Left colon (tissue), 2 donors: ENCODE results near the gene ASCC2. TPM values are rescaled to one million over a fixed set of nuclear protein-coding genes. Genes with fewer than 3 reads are reported as not detected.

ENCODE experiments used
- ATAC-seq: fragments of 200-7000 bp; cut with Tn5 transposase; one replicate; pipeline ENCODE4 v1.9.1; 2020; ENCODE audit warnings: mild to moderate bottlenecking, moderate library complexity
- DNase-seq, 2 donors: peaks; one replicate each; pipeline ENCODE4 v3.0.0-alpha.2; 2020
- intact Hi-C, 2 donors: fragments of 100-400 bp; cut with DNase I in 1 of 2; cut with micrococcal nuclease in 1 of 2; formaldehyde crosslinking; loops; one replicate each; pipeline versions ENCODE4 v1.11.2 to v1.14.0; 2022; cut with DNase I, micrococcal nuclease
- total RNA-seq, 2 donors: library from RNA; stranded (reverse); fragmentation: NEBNext Ultra II Directional; extraction: Animal tissue kit (Norgen Biotek cat#: 25700); gene quantifications; one replicate each; pipeline ENCODE4 v1.2.1, GENCODE V29; 2021
- donor health status: DM: no; HTN: no; CAD: no.
- donor health status: DM: yes; HTN: yes; CAD: no.

The ASCC2 gene
- total RNA-seq, 2 donors from 2014 or later: 63.0 to 71.3 TPM

- no peak for ATAC-seq
- intact Hi-C loops: no loop called here
- DNase-seq: no peak
Observed at GRCh38 chr22:29801153-29801552, 36.9 kb downstream of the ASCC2 start.

GRCh38 chr22:29799217-29799680 lies 38.8 kb downstream of the ASCC2 start:
- ATAC-seq (peak; percentile 66), DNase-seq (peak; percentile 57 to 79)
- intact Hi-C loops: no loop called here

- intact Hi-C loops: no loop called here
- no peak for ATAC-seq
- DNase-seq: no peak
Observed at GRCh38 chr22:29798801-29799200, 39.3 kb downstream of the ASCC2 start.

DNA sequence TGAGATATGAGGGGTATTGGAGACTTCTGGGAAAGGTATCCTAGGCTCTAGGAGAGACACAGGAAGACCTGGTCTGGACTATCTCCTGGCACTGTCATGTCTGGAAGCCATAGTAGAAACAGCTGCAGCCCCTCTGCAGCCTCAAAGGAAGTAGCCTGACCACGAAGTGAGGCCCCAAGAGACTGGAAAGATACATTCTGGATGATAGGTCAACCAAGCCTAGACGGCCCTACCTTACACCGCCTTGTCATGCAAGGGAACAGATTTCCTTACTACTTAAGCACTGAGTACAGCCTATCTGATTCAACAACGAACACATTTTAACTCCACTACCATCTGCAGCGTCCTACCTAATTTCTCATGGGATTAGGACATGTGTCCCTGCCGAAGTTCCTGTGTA lies 39.8 kb downstream of the ASCC2 start:
- intact Hi-C loops: no loop called here
- ATAC-seq (no peak), DNase-seq (no peak)

DNA sequence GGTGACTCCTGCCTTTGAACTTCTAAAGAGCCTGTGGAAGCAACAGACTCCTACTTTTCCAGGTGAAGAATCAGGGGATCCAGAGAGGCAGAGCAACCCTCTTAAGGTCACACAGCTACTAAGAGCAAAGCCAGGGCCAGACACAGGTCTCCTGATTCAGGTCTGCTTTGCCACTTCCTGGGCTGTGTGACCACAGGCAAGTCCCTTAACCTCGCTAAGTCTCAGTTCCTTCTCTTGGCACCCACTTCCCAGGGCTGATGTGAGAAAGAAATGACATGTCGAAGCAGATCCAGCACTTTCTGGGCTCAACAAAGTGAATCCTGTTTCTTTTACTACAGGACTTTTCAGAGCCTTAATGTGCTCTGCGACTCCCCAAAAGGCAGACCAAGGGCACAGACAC lies 40.7 kb downstream of the ASCC2 start:
- intact Hi-C loops: no loop called here
- DNase-seq (no peak), ATAC-seq (no peak)

DNA sequence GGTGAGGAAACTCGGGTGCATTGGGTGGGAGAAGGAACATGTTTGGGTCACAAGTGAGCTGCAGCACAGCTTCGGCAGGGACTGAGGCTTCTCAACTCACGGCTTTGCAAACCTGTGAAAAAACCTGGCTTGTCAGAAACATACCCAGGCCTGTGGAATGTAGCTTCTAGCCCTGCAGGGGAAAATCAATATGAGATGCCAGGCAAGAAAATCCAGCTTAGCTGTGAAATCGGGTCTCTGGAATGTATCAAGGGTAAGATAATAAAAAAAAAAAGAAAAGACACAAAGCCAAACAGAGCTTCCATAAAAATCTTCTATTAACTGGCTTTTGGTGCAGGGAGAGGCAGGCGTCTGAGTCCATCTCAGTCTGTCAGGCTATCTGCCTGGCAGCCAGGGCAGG lies 42.4 kb downstream of the ASCC2 start:
- DNase-seq (no peak), ATAC-seq (no peak)
- intact Hi-C loops: no loop called here

- intact Hi-C loops: no loop called here
- ATAC-seq (no peak), DNase-seq (no peak)
Observed at GRCh38 chr22:29793396-29793795, 44.7 kb downstream of the ASCC2 start.

DNA sequence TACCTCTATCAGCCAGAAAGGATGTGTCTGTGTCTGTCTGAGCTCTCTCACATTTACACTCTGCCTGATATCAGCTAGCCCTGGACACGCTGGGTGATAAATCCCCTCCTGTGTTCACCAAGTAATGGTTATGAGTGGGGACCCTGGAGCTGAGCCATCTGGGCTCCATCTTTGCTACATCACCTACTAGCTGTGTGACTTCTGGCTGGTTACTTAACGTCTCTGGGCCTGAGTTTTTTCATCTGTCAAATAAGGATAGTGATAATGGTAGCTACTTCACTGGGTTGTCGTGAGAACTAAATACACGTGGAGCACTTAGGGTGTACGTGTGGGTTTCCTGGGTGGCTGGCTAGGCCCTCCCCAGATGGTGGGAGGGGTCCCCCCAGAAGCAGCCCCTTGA lies 48.0 kb downstream of the ASCC2 start:
- DNase-seq (no peak), ATAC-seq (no peak)
- intact Hi-C loops: no loop called here

GRCh38 chr22:29788339-29789279 lies 49.5 kb downstream of the ASCC2 start:
- ATAC-seq: no peak
- DNase-seq: no peak
- intact Hi-C loops: no loop called here

DNA sequence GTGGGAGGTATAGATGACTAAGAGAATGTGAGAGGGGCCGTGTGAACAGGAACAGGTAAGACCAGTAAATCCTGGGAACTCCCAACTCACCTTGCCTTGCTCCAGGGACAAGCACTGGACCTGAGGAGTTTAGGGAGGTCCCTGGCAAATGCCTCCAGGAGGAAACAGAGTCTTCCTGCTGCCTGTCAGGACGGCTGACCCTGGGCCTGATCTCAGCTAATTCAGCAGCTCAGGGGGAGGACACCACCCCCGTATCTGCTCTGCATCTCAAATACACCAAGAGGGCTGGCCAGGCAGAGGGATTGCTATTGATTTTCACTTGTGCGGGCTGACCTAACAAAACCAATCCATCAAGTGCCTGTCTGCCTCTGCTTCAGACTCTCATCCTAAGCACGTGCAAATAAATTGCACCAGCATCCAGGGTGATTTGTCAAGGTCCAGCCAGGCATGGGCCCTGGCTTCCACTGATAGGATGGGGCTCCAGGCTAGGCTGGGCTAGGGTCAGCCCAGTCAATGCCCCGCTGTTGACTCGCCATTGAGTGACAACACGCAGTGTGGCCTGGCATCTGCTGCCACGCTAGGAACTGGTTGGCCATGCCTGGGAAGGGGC lies 50.6 kb downstream of the ASCC2 start:
- no peak for ATAC-seq
- DNase-seq: no peak
- intact Hi-C loops: no loop called here

- intact Hi-C loops: no loop called here
- ATAC-seq (no peak), DNase-seq (no peak)
Observed at GRCh38 chr22:29786031-29786430, 52.0 kb downstream of the ASCC2 start.

DNA sequence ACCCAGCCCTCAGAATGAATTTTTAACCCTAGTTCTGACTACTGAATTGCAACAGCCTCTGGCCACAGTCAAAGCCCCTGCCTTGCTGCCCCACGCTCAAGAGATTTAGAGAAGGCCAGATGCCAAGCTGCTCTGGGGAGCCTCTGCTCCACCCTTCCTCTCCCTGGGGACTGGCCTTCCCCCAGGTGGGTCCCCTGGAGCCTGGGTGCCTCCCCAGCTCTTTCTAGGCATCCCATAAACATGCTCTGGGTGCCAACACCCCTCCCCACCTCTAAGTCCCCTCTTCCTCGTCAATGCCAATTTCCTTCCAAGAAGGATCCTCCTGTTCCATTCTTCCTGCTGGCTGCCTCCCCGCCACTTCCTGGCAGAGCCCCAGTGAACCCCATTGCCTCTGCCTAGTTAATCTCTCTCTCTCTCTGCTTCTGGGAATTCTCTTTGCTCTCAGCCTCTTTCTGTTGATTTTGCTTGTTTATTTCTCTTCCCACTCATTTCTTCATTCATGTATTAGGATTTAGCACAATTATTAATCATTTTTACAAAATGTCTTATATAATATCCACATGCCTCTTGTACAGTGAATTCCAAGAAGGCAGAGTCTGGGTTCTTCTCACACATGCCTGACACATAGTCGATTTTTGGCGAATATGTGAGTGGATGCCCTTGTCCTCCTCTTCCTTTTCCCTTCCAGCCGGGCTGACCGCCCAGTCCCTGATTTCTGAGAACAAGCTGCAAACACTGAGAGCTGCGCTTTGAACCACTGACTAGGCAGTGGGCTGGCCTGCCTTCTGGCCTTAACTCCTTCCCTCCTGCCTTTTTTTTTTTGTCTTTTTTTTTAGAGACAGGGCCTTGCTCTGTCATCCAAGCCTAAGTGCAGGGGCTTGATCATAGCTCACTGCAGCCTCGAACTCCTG lies 53.4 kb downstream of the ASCC2 start:
- DNase-seq (no peak), ATAC-seq (no peak)
- intact Hi-C loops: no loop called here

- ATAC-seq (peak; percentile 97), DNase-seq (peak; percentile 70 to 75)
- intact Hi-C loops: no loop called here
Observed at GRCh38 chr22:29782061-29782845, 55.8 kb downstream of the ASCC2 start.

DNA sequence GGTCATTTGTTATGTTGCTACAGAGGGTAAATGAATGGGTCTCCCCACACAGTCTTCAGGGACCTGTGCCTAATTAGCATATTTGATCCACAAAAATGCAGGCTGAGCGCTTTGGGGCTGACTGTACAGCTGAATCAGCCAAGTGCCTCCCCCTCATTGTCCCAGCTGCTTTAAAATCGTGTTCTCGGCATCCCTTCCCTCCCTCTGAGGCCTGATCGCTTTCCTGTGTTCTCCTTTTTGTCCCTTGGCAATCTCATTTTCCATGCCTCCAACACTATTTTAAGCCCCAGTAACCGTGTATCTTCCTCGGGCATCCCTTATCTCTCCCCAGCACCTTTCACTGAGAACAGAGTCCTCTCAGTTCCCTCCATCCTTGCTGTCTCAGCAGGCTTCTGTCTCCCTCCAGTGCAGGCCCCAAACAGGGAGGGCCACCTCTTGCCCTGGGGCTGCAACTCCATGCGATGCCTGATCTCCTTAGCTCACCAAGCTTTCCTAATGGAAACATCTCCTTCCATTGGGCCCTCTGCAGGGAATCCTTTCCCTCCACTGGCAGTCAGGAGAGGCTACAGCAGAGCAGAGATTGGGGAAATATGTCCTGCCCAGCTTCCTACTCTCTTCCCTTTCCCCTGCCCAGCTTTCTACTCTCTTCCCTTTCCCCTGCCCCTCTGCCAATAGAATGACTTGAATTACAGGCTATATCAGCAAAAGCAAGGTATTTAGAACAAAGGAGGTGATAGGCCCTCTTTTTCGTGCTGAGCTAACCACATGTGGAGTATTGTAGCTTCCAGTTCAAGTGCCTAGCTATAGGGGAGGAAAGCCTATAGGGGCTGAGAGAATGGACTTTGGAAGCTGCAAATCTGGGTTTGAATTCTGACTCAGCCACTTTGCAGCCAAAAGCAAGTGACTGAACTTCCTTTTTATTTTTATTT lies 57.1 kb downstream of the ASCC2 start:
- DNase-seq: no peak
- ATAC-seq: peak; percentile 39
- intact Hi-C loops: no loop called here

DNA sequence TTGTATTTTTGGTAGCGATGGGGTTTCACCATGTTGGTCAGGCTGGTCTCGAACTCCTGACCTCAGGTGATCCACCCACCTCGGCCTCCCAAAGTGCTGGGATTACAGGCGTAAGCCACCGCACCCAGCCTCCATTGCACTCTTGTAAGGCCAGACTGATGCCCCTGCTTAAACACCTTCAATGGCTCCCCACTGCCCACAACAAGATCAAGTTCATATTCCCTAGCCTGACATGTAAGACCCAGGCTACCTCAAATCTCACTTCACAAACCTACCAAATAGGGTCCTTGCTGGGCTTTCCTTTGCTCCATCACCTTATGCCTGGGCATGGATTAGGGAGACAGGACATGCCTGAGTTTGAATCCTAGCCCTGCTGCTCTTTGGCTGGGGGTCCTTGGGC lies 57.9 kb downstream of the ASCC2 start:
- DNase-seq (no peak), ATAC-seq (no peak)
- intact Hi-C loops: no loop called here

GRCh38 chr22:29773233-29773632 lies 64.8 kb downstream of the ASCC2 start:
- DNase-seq (no peak), ATAC-seq (peak; percentile 18)
- intact Hi-C loops: no loop called here

DNA sequence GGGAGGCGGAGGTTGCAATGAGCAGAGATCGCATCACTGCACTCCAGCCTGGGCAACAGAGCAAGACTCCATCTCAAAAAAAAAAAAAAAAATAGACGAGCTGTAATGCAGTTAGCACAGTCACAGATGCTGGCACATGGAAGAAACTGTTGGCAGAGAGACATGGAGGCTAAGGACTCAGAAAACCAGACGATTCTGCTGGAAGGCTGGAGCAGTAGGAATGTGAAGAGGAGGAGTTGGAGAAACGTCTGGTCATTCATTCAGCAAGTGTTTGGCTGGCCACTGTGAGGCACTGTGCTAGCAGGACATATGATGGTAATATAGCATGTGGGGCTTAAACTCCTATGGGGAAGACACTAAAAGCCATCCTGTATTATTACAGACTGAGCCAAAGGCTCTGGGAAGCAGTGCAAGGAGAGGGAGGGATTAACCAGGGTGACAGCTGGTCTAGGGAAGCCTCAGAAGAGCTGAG lies 65.9 kb downstream of the ASCC2 start:
- ATAC-seq: peak; percentile 58
- intact Hi-C loops: no loop called here
- peak in 1 of 2 donors; percentile 22 for DNase-seq
